Measurements from ENCODE around the gene EEF1AKMT1. TPM values are rescaled to one million over a fixed set of nuclear protein-coding genes. Genes with fewer than 3 reads are reported as not detected.

Gene EEF1AKMT1
- total and polyA plus RNA-seq, 11 donors: 4.5 to 10.2 (median 8.7) TPM

- no peak overlapping the region for H3K27ac ChIP-seq
- H3K36me3 ChIP-seq: peaks cover 0 to 80% (median 48%) of the 10 kb centered on the region in 9 donors
- WGBS, 4 donors: 57 to 60% (median 59%) methylated on average over 6 of the region's 6 CpGs
These were observed 26.1 kb upstream of the EEF1AKMT1 start for GRCh38 chr13:20799726-20800416.

DNA sequence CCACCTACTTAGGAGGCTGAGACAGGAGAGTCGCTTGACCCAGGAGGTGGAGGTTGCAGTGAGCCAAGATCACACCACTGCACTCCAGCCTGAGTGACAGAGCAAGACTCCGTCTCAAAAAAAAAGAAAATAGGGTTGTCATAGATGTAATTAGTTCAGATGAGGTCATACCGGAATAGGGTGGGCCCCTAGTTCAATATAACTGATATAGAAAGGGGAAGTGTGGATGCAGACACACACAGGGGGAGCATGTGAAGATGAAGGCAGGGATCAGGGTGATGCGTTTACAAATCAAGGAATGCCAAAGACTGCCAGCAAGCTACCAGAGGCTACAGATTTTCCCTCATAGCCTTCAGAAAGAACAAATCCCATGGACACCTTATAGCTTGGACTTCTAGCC is 24.3 kb upstream of the EEF1AKMT1 start:
- Histone ChIP-seq H3K36me3 (peaks cover 0 to 94% (median 65%) of the 10 kb centered on the region in 9 donors), H3K27ac (no peak overlapping the region), H3K4me3 (no peak overlapping the region), H3K4me1 (peaks cover 0 to 27% (median 4%) of the 10 kb centered on the region in 12 donors), H3K27me3 (no peaks in the 10 kb centered on the region), H3K9me3 (no peaks in the 10 kb centered on the region)
- DNase-seq: no peak
- peak in 2 of 4 donors; percentile 29 to 38 for ATAC-seq
- TF ChIP-seq POLR2A (IDR thresholded peaks at IDR 0.05): no peak
- TF ChIP-seq, protein P1, sequence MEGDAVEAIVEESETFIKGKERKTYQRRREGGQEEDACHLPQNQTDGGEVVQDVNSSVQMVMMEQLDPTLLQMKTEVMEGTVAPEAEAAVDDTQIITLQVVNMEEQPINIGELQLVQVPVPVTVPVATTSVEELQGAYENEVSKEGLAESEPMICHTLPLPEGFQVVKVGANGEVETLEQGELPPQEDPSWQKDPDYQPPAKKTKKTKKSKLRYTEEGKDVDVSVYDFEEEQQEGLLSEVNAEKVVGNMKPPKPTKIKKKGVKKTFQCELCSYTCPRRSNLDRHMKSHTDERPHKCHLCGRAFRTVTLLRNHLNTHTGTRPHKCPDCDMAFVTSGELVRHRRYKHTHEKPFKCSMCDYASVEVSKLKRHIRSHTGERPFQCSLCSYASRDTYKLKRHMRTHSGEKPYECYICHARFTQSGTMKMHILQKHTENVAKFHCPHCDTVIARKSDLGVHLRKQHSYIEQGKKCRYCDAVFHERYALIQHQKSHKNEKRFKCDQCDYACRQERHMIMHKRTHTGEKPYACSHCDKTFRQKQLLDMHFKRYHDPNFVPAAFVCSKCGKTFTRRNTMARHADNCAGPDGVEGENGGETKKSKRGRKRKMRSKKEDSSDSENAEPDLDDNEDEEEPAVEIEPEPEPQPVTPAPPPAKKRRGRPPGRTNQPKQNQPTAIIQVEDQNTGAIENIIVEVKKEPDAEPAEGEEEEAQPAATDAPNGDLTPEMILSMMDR (IDR thresholded peaks at IDR 0.05): no peak
- intact Hi-C loops (cut with DNase I): no loop called here
- 75 to 83% (median 79%) methylated on average over 4 of the region's 4 CpGs for WGBS, 4 donors

More at GRCh38 chr13:20799726-20800416, 26.1 kb upstream of the EEF1AKMT1 start:
- TF ChIP-seq, protein P1 (IDR thresholded peaks at IDR 0.05): no peak
- no peak for TF ChIP-seq POLR2A (IDR thresholded peaks at IDR 0.05)
- no peaks in the 10 kb centered on the region for H3K9me3 ChIP-seq
- intact Hi-C loops (cut with DNase I): no loop called here
- no peak overlapping the region for H3K4me3 ChIP-seq
- H3K27me3 ChIP-seq: no peaks in the 10 kb centered on the region
- peaks cover 0 to 27% (median 4%) of the 10 kb centered on the region in 12 donors for H3K4me1 ChIP-seq
- ATAC-seq: peak in 2 of 4 donors; percentile 19 to 76
- DNase-seq: no peak

DNA sequence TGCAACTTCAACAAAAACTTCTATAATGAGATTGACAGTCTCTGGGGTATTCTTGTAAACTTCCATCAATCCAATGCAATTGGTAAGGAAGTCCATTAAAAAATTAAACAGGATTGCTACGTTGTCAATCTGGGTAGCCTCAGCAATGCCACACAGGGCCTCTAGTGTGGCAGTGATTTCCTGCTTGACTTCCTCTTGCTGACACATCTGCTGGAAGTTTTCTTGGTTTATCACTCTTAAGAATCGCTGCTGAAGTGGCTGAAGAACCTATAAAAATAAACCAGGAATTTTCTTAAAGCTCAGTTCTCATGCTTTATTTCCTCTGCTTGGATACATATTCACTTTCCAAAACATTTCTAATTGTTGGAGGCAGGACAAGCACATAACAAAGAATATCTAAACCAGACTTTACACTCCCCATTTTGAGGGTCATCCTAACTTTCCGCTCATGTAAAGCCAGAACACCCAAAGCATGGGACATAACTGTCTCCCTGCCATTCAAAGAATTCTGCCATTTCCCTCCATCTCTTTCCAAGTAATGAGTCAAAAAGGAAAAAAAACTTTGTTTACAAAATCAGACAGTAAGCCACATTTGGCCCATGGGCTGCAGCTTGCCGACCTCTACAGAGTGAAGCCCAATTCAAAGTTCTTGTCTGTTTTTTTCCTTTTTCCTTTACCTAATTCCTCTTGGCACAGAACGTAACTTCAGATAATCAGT is 23.2 kb upstream of the EEF1AKMT1 start:
- ATAC-seq (no peak), DNase-seq (no peak)
- peak overlapping the region in 3 of 12 donors; percentile 2 to 47 (median 40) for H3K27ac ChIP-seq
- no peak for TF ChIP-seq POLR2A (IDR thresholded peaks at IDR 0.05)
- TF ChIP-seq, protein P1 (IDR thresholded peaks at IDR 0.05): no peak
- peaks cover 0 to 98% (median 71%) of the 10 kb centered on the region in 9 donors for H3K36me3 ChIP-seq
- WGBS, 4 donors: 51 to 59% (median 53%) methylated on average over 5 of the region's 5 CpGs
- intact Hi-C loops (cut with DNase I): no loop called here
- H3K9me3 ChIP-seq: no peaks in the 10 kb centered on the region
- no peak overlapping the region for H3K4me3 ChIP-seq
- H3K4me1 ChIP-seq: peaks cover 0 to 25% (median 4%) of the 10 kb centered on the region in 12 donors
- H3K27me3 ChIP-seq: no peaks in the 10 kb centered on the region

DNA sequence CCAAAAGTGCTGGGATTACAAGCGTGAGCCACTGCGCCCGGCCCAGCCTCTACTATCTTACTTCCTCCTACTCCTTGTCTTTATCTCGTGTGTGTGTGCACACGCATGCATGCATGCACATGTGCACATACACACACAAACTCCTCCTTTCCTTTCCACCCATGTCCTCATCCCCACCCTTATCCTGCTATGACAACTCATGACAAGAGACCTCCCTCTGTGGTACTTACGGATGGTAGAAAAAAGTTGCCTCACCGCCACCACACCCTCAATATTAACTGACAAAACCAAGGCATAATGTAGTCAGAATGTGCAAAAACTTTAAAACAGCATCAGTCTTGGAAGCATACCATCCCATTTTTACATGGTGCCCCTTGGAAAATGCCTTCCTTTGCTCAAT is 15.9 kb upstream of the EEF1AKMT1 start:
- Histone ChIP-seq H3K4me3 (no peak overlapping the region), H3K27ac (no peak overlapping the region), H3K9me3 (no peaks in the 10 kb centered on the region), H3K27me3 (no peaks in the 10 kb centered on the region), H3K36me3 (peaks cover 0 to 97% (median 56%) of the 10 kb centered on the region in 9 donors), H3K4me1 (peaks cover 0 to 3% (median 0%) of the 10 kb centered on the region in 12 donors)
- DNase-seq (no peak), ATAC-seq (no peak)
- intact Hi-C loops (cut with DNase I): no loop called here
- WGBS, 4 donors: 90 to 98% (median 94%) methylated on average over 7 of the region's 7 CpGs
- TF ChIP-seq, protein P1 (IDR thresholded peaks at IDR 0.05): no peak
- no peak for TF ChIP-seq POLR2A (IDR thresholded peaks at IDR 0.05)

All from heart left ventricle (tissue), 16 donors.